Mucosa of rectum (tissue), 2 donors: ENCODE measurements around the gene LCNL1.

Experiments used
- H3K27ac ChIP-seq, 2 donors: one replicate each; pipeline ENCODE4 v1.7.0; 2013; ENCODE audit warnings: inconsistent platforms in 2 of 2, low read depth in 2 of 2, low read length in 2 of 2
- H3K27me3 ChIP-seq, 2 donors: one replicate each; pipeline ENCODE4 v1.7.0; 2013; ENCODE audit warnings: low read length in 2 of 2; ENCODE audit not compliant: control insufficient read depth in 2 of 2, insufficient read depth in 2 of 2
- H3K36me3 ChIP-seq, 2 donors: one replicate each; pipeline ENCODE4 v1.7.0; 2013; ENCODE audit warnings: low read length in 2 of 2; ENCODE audit not compliant: control insufficient read depth in 2 of 2, insufficient read depth in 2 of 2
- H3K4me1 ChIP-seq, 2 donors: one replicate each; pipeline ENCODE4 v1.7.0; 2013; ENCODE audit warnings: low read length in 2 of 2, mild to moderate bottlenecking in 1 of 2; ENCODE audit not compliant: control insufficient read depth in 2 of 2, insufficient read depth in 2 of 2
- H3K4me3 ChIP-seq, 2 donors: one replicate each; pipeline ENCODE4 v1.7.0; 2013; ENCODE audit warnings: low read length in 2 of 2
- H3K9ac ChIP-seq, 2 donors: one replicate each; pipeline ENCODE4 v1.7.0; 2013; ENCODE audit warnings: low read length in 2 of 2, low read depth in 1 of 2, mild to moderate bottlenecking in 1 of 2
- H3K9me3 ChIP-seq, 2 donors: one replicate each; pipeline ENCODE4 v1.7.0; 2013; ENCODE audit warnings: low read length in 2 of 2; ENCODE audit not compliant: control insufficient read depth in 2 of 2
- donor health status: healthy.
- donor health status: Normal muscosa, but diverticular disease.

LCNL1 gene

DNA sequence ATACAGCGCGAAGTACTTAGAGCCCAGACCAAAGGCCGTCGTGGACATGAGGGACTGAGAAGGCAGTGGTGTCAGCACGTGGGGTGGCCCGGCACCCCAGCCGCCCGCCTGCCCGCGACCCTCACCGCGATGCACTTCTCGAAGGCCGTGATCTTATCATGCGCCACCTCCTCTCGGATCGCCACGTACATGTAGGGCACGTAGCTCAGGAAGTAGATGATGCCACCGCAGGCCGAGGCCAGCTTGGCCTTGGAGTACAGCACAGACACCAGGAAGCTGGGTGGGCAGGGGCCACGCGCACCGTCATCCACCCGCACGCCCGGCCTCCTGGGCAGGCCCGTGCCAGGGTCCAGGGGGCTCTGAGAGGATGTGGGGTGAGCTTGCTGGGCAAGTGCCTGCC, 34.3 kb downstream of the LCNL1 start:
- Histone ChIP-seq H3K4me3 (no peak overlapping the region), H3K36me3 (peaks cover 15 to 18% of the 10 kb centered on the region in 2 donors), H3K27me3 (no peaks in the 10 kb centered on the region), H3K9me3 (no peaks in the 10 kb centered on the region), H3K27ac (no peak overlapping the region), H3K9ac (no peak overlapping the region), H3K4me1 (peaks cover 4 to 7% of the 10 kb centered on the region in 2 donors)

DNA sequence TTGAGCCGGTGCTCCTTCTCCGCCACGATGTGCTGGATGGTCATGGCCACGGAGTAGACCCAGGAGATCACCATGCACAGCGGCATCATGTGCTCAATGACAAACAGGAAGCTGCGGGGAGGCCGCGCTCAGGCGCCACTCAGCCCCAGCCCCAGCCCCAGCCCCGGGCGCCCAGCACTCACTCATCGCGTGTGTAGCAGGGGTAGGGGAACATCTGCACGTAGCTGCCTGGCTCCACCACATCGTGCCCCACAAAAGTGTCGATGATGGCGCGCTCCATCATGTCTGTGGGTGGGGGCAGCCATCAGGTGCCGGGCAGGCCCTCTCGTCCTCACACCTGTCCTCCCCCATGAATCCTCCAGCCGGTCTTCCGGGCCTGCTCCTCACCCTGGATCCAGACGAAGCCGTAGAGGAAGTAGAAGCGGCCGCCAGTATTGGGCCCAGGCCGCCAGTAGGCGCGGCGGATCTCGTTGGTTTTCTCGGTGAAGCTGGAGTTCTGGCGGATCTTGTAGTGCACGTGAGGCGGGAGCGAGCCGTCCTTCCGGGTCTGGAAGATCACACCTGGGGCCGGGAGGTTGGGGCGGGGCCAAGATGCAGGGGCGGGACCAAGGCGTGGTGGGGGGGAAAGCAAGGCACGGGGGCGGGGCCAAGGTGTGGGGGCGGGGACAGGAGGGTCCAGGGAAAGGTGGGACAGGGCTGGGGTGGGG, 35.2 kb downstream of the LCNL1 start:
- no peak overlapping the region for H3K4me3 ChIP-seq
- H3K4me1 ChIP-seq = peaks cover 8 to 15% of the 10 kb centered on the region in 2 donors
- no peaks in the 10 kb centered on the region for H3K27me3 ChIP-seq
- no peaks in the 10 kb centered on the region for H3K9me3 ChIP-seq
- H3K9ac ChIP-seq = no peak overlapping the region
- no peak overlapping the region for H3K27ac ChIP-seq
- H3K36me3 ChIP-seq = peaks cover 12 to 16% of the 10 kb centered on the region in 2 donors

DNA sequence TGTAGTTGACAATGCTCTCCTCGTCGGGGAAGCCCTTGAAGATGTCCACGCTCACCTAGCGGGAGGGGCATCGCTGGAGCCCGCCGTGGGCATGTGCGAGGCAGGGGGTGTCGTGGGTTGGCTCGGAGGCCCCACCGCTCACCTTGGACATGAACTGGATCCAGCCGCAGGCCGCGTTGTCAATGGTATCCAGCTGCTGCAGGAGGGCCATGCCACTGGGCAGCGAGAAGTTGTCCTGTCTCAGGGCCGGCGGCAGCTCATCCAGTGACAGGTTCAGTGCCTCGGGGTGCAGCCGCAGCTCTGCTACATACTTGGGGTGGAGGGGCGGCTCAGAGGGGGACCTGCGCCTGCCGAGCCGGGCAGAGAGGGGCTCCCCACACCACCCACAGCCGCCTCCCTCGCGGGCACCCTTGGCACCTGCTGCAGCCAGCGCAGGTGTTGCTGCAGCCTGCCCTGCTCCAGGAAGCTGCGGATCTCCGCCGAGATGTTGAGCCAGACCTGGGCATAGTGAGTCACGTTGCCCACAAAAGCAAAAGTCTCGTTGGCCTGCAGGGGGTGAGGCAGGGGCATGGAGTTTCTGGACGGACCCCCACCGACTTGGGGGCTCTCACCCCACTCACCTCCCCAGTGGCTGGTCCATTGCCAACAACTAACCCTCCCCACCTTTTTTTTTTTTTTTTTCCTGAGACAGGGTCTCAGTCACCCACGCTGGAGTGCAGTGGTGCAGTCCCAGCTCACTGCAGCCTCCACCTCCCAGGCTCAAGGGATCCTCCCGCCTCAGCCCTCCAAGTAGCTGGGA, 36.2 kb downstream of the LCNL1 start:
- no peaks in the 10 kb centered on the region for H3K9me3 ChIP-seq
- no peaks in the 10 kb centered on the region for H3K27me3 ChIP-seq
- H3K4me1 ChIP-seq = peaks cover 14 to 18% of the 10 kb centered on the region in 2 donors
- H3K27ac ChIP-seq = no peak overlapping the region
- H3K4me3 ChIP-seq = no peak overlapping the region
- H3K9ac ChIP-seq = no peak overlapping the region
- H3K36me3 ChIP-seq = peaks cover 8 to 16% of the 10 kb centered on the region in 2 donors

DNA sequence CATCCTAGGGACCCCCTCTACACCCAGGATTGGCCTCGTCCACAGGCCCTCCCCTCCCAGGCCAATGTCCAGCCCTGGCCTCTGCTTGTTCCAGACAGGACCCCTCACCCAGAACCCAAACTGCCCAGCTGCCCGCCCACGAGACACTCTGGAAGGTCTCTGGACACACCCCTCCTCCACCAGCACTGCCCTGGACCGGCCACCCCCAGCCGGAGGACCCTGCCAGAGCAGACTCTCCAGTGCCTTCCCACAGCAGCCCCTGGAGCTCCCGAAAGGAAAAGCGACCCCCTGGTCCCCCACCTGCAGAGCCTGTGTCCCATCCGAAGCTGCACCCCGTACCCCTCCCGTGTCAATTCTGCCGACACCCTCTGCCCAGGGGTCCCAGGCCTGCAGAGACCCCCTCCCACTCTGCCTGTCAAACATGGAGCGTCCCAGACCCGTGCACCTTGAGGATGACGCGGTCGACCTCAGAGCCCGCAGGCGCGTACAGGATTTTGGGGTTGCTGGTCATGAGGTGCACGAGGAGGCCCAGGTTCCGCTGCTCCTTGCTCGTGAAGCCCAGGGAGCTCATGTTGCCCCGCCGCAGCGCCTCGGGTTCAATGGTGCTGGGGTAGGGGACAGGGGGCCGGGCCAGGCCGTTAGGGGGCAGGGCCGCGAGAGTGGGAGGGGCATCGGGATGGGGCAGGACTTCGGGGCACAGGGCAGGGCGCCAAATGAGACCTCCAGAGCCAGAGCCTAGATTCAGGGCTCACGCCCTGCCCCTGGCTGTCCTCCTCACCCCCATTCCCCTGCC, 37.3 kb downstream of the LCNL1 start:
- Histone ChIP-seq H3K27ac (no peak overlapping the region), H3K27me3 (no peaks in the 10 kb centered on the region), H3K4me3 (no peak overlapping the region), H3K9me3 (no peaks in the 10 kb centered on the region), H3K4me1 (peaks cover 14 to 18% of the 10 kb centered on the region in 2 donors), H3K36me3 (peaks cover 8 to 16% of the 10 kb centered on the region in 2 donors), H3K9ac (no peak overlapping the region)

DNA sequence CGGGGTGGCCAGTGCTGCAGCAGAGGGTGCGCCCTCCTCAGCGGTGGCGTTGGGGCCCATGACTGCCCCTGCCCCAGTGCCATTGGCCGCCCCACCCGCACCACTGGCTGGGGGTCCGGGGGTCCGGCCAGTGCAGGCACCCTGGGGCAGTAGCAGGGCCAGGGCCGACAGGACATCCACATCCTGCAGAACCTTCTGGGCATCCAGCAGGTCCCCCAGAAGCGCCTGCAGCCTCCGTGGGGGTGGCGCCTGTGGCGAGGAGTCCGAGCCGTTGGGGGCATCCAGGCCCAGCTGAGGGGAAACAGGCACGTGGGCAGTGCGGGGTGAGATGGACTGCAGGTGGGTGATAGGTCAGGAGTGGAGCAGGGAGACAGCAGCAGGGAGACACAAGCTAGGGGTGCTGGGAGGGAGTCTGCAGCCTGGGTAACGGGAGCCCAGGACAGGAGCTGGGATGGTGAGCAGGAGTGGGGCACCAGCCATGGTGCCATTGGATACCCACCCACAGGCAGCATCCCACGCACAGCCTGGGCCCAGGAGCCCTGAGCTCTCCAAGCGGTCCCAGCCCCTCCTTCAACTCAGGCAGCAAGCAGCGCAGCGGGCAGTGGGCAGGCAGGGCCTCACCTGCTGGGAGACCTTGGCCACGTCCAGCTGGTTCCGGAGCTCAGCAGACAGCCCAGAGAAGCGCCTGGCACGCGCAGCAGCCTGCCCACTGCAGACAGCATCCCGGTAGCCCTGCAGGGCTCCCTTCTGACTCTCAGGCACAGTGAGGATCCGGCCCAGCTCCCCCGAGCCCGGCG, 38.2 kb downstream of the LCNL1 start:
- peaks cover 15 to 22% of the 10 kb centered on the region in 2 donors for H3K4me1 ChIP-seq
- H3K36me3 ChIP-seq = peaks cover 8 to 14% of the 10 kb centered on the region in 2 donors
- H3K27me3 ChIP-seq = no peaks in the 10 kb centered on the region
- H3K4me3 ChIP-seq = no peak overlapping the region
- H3K9ac ChIP-seq = no peak overlapping the region
- no peak overlapping the region for H3K27ac ChIP-seq
- no peaks in the 10 kb centered on the region for H3K9me3 ChIP-seq

DNA sequence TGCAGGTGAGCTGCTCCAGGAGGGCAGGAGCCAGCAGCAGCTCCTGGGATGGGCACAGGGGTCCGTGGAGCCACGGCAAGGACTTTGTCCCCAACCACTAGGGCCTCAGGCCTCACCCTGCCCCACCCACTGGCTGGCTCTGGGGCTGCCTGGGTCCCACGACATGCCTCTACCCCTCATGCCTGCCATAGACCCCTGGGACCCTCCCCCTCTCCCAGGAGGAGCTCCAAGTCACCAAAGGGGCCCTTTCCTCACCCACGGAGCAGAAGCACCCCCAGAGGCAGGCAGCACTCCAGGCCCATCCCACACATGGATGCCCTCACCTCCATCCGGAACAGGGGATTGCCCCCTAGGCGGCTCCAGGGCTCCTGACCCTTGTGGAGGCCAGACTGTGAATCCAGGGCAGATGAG, 38.8 kb downstream of the LCNL1 start:
- Histone ChIP-seq H3K36me3 (peaks cover 5 to 9% of the 10 kb centered on the region in 2 donors), H3K9ac (no peak overlapping the region), H3K4me1 (peaks cover 17 to 25% of the 10 kb centered on the region in 2 donors)

DNA sequence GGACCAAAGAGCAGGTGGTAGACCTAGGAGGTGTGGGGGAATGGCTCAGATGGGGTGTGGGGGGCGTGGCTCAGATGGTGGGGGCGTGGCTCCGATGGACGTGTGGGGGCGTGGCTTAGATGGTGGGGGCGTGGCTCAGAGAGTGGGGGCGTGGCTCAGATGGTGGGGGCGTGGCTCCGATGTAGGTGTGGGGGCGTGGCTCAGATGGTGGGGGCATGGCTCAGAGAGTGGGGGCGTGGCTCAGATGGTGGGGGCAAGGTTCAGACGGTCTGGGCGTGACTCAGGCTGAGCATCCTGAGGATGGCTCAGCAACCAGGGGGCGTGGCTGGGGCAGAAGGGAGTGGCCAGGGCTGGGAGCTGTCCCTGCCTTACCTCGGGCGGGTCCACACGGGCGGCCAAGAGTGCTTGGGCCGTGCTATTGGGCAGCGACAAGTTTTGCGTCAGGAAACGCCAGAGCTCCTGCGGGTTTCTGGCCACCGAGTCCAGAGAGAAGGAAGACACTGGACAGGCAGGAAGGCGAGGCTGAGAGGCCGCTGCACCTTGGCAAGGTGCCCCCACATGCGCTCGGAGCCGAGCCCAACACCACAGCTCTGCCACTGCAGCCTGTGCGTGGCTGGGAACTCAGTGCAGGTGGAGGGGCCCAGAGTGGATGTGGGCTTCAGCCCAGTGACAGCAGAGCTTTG, 39.3 kb downstream of the LCNL1 start:
- Histone ChIP-seq H3K4me1 (peaks cover 20 to 30% of the 10 kb centered on the region in 2 donors), H3K27ac (peak overlapping the region; percentile 85 to 87), H3K9me3 (no peaks in the 10 kb centered on the region), H3K9ac (peak overlapping the region in 1 of 2 donors; percentile 47), H3K4me3 (peak overlapping the region in 1 of 2 donors; percentile 13), H3K36me3 (peaks cover 3 to 4% of the 10 kb centered on the region in 2 donors), H3K27me3 (no peaks in the 10 kb centered on the region)

More for the DNA sequence above, 38.8 kb downstream of the LCNL1 start:
- H3K9me3 ChIP-seq = no peaks in the 10 kb centered on the region
- no peak overlapping the region for H3K4me3 ChIP-seq
- no peaks in the 10 kb centered on the region for H3K27me3 ChIP-seq
- peak overlapping the region; percentile 16 to 42 for H3K27ac ChIP-seq

DNA sequence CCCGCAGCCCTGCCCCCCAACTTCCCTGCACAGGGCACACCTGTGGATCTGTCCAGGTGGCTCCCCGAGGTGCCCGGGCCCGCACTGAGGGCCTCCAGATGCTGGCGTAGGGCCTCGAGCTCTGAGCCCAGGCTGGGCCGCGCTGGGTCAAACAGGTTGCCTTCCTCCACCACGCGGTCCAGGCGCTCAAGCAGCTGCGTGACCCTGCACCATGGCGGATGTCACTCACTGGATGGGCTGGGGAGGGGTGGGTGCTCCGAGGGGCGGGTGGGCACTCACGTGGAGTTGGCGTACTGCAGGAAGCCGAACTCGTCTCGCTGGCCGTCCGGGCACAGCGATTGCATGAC, 39.8 kb downstream of the LCNL1 start:
- Histone ChIP-seq H3K27me3 (no peaks in the 10 kb centered on the region), H3K36me3 (no peaks in the 10 kb centered on the region), H3K4me1 (peaks cover 25 to 35% of the 10 kb centered on the region in 2 donors), H3K9me3 (no peaks in the 10 kb centered on the region), H3K27ac (peak overlapping the region; percentile 85 to 87), H3K4me3 (peak overlapping the region in 1 of 2 donors; percentile 13), H3K9ac (peak overlapping the region in 1 of 2 donors; percentile 47)

DNA sequence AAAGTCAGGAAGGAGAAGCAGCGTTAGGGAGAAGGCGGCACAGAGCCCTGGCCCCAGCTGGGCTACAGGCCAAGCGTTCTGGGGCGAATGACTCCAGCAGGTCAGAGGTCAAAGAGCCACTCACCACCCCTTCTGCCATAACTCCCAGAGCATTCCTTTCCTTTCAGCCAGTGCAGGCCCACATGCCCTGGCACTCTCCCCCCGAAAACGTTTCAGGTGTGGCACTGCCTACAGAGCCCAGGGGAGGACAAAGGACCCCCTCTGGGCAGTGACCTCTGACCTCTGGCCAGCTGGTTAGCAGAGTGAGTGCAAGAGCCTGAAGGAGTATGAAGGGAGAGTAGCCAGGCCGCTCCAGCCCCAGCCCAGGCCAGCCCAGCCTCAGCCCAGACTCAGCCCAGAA, 40.4 kb downstream of the LCNL1 start:
- Histone ChIP-seq H3K4me1 (peaks cover 26 to 36% of the 10 kb centered on the region in 2 donors), H3K36me3 (no peaks in the 10 kb centered on the region), H3K9me3 (no peaks in the 10 kb centered on the region), H3K9ac (peak overlapping the region in 1 of 2 donors; percentile 2), H3K27me3 (no peaks in the 10 kb centered on the region), H3K4me3 (no peak overlapping the region), H3K27ac (no peak overlapping the region)
